Neuronal stem cell (in vitro differentiated cells): ENCODE measurements around the gene FNDC1.
A peak's percentile ranks its signal among the peaks of the same experiment; 100 is the strongest.

Source experiments
- DNase-seq: peaks from one replicate; pipeline ENCODE4 v3.0.0-alpha.2; 2013; ENCODE audit warnings: low spot score
- H2AFZ ChIP-seq: one replicate; pipeline ENCODE4 v1.6.1; 2013; ENCODE audit warnings: mild to moderate bottlenecking, low read length, inconsistent platforms
- H2AK5ac ChIP-seq: 2 replicates; pipeline ENCODE4 v1.6.1; 2013; ENCODE audit warnings: low read depth, mild to moderate bottlenecking, inconsistent platforms, low read length, moderate library complexity, mixed read lengths
- H2BK120ac ChIP-seq: 2 replicates; pipeline ENCODE4 v1.6.1; 2013; ENCODE audit warnings: low read depth, mild to moderate bottlenecking, inconsistent platforms, low read length, moderate library complexity, mixed read lengths
- H2BK12ac ChIP-seq: one replicate; pipeline ENCODE4 v1.6.1; 2013; ENCODE audit warnings: low read length, inconsistent platforms
- H2BK15ac ChIP-seq: 2 replicates; pipeline ENCODE4 v1.6.1; 2013; ENCODE audit warnings: mild to moderate bottlenecking, low read length, inconsistent platforms, mixed read lengths
- H2BK5ac ChIP-seq: one replicate; pipeline ENCODE4 v1.6.1; 2013; ENCODE audit warnings: inconsistent platforms, mild to moderate bottlenecking, low read length, moderate library complexity
- H3K14ac ChIP-seq: one replicate; pipeline ENCODE4 v1.6.1; 2013; ENCODE audit warnings: low read length, inconsistent platforms
- H3K18ac ChIP-seq: 2 replicates; pipeline ENCODE4 v1.6.1; 2013; ENCODE audit warnings: low read length, inconsistent platforms
- H3K23ac ChIP-seq: 2 replicates; pipeline ENCODE4 v1.6.1; 2013; ENCODE audit warnings: low read depth, mild to moderate bottlenecking, mixed read lengths, low read length, inconsistent platforms; ENCODE audit not compliant: poor library complexity
- H3K27ac ChIP-seq: replicated peaks from 3 replicates; pipeline ENCODE4 v1.5.1; 2013; ENCODE audit warnings: low read length, inconsistent platforms
- H3K27me3 ChIP-seq, 3 experiments: 2 replicates each; pipeline ENCODE4 v1.6.1; 2013; ENCODE audit warnings: low read length in 3 of 3, mild to moderate bottlenecking in 2 of 3, inconsistent platforms in 1 of 3, low read depth in 1 of 3, mixed read lengths in 1 of 3, moderate library complexity in 1 of 3; ENCODE audit not compliant: control insufficient read depth in 3 of 3, insufficient read depth in 3 of 3
- H3K36me3 ChIP-seq, 2 donors: replicated peaks in 1 of 2; 2 replicates each; pipeline ENCODE4 v1.6.1; 2013; ENCODE audit warnings: low read length in 2 of 2; ENCODE audit not compliant: control insufficient read depth in 2 of 2, insufficient read depth in 2 of 2
- H3K4ac ChIP-seq: 2 replicates; pipeline ENCODE4 v1.6.1; 2013; ENCODE audit warnings: inconsistent platforms, mild to moderate bottlenecking, low read length, moderate library complexity
- H3K4me1 ChIP-seq, 2 donors: 1 replicate in 1 of 2; 2 replicates in 1 of 2; pipeline ENCODE4 v1.6.1; 2013; ENCODE audit warnings: low read length in 2 of 2, low read depth in 1 of 2; ENCODE audit not compliant: control insufficient read depth in 2 of 2, insufficient read depth in 1 of 2
- H3K4me2 ChIP-seq: one replicate; pipeline ENCODE4 v1.6.1; 2013; ENCODE audit warnings: mild to moderate bottlenecking, low read length, inconsistent platforms; ENCODE audit not compliant: insufficient read depth, poor library complexity, severe bottlenecking
- H3K4me3 ChIP-seq, 2 donors: 2 replicates each; pipeline ENCODE4 v1.5.1; 2013; ENCODE audit warnings: low read length in 2 of 2, mild to moderate bottlenecking in 2 of 2, inconsistent platforms in 1 of 2, moderate library complexity in 1 of 2
- H3K79me1 ChIP-seq: one replicate; pipeline ENCODE4 v1.6.1; 2013; ENCODE audit warnings: low read depth, mild to moderate bottlenecking, inconsistent platforms, low read length, moderate library complexity
- H3K9ac ChIP-seq: one replicate; pipeline ENCODE4 v1.6.1; 2013; ENCODE audit warnings: mild to moderate bottlenecking, low read depth, low read length, inconsistent platforms; ENCODE audit not compliant: poor library complexity
- H3K9me3 ChIP-seq, 2 donors: replicated peaks in 1 of 2; 2 replicates each; pipeline versions ENCODE3 to v1.6.1; 2013; ENCODE audit warnings: low read length in 2 of 2, mild to moderate bottlenecking in 2 of 2, inconsistent platforms in 1 of 2, low read depth in 1 of 2, mixed read lengths in 1 of 2, moderate library complexity in 1 of 2; ENCODE audit not compliant: control insufficient read depth in 2 of 2, insufficient read depth in 1 of 2
- H4K8ac ChIP-seq: one replicate; pipeline ENCODE4 v1.6.1; 2013; ENCODE audit warnings: low read depth, mild to moderate bottlenecking, inconsistent platforms, low read length, moderate library complexity
- H4K91ac ChIP-seq: one replicate; pipeline ENCODE4 v1.6.1; 2013; ENCODE audit warnings: low read length, low read depth, mild to moderate bottlenecking, inconsistent platforms; ENCODE audit not compliant: poor library complexity
- WGBS, 2 donors: extraction: QIAGEN DNeasy Blood & Tissue Kit; methylation state at CpG; one replicate each; pipeline ENCODE4 v1.1.7; 2013; ENCODE audit warnings: missing lambda C conversion rate in 2 of 2, mixed read lengths in 1 of 2; ENCODE audit not compliant: insufficient read length in 2 of 2, insufficient replicate concordance in 1 of 2; ENCODE audit errors: extremely low coverage in 2 of 2; 5-methylcytosine and 5-hydroxymethylcytosine counted together

FNDC1 gene

DNA sequence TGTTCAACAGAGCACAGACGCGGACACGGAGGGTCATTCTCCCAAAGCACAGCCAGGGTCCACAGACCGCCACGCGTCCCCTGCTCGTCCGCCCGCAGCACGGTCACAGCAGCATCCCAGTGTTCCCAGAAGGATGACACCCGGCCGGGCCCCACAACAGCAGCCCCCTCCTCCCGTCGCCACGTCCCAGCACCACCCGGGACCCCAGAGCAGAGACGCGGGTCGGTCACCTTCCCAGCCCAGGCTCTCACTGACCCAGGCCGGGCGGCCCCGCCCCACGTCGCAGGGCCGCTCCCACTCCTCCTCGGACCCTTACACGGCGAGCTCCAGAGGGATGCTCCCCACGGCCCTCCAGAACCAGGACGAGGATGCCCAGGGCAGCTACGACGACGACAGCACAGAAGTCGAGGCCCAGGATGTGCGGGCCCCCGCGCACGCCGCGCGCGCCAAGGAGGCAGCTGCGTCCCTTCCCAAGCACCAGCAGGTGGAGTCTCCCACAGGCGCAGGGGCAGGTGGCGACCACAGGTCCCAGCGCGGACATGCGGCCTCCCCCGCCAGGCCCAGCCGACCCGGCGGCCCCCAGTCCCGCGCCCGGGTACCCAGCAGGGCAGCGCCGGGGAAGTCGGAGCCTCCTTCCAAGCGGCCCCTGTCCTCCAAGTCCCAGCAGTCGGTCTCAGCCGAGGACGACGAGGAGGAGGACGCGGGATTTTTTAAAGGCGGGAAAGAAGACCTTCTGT is 64.3 kb downstream of the FNDC1 start:
- no peak for DNase-seq
- Histone ChIP-seq H3K36me3 (no peaks in the 10 kb centered on the region), H2AFZ (peak overlapping the region; percentile 53), H3K79me1 (no peaks in the 10 kb centered on the region), H3K27me3 (peaks cover 3 to 48% (median 27%) of the 10 kb centered on the region in 3 experiments), H3K27ac (no peak overlapping the region), H4K8ac (peak overlapping the region; percentile 4), H4K91ac (no peak overlapping the region), H2BK5ac (peak overlapping the region; percentile 87), H3K4me1 (peaks cover 0 to 5% of the 10 kb centered on the region in 2 donors), H3K9ac (peak overlapping the region; percentile 79), H3K14ac (peak overlapping the region; percentile 94), H2BK120ac (peak overlapping the region; percentile 64), H3K4ac (no peak overlapping the region), H3K9me3 (no peaks in the 10 kb centered on the region), H2AK5ac (peak overlapping the region; percentile 3), H3K4me2 (peak overlapping the region; percentile 81), H2BK12ac (no peak overlapping the region), H3K23ac (no peak overlapping the region), H2BK15ac (peak overlapping the region; percentile 77), H3K4me3 (peak overlapping the region in 1 of 2 donors; percentile 77), H3K18ac (peak overlapping the region; percentile 83)
- no CpG with 5 or more reads among the region's 66 CpGs for WGBS, 2 donors

DNA sequence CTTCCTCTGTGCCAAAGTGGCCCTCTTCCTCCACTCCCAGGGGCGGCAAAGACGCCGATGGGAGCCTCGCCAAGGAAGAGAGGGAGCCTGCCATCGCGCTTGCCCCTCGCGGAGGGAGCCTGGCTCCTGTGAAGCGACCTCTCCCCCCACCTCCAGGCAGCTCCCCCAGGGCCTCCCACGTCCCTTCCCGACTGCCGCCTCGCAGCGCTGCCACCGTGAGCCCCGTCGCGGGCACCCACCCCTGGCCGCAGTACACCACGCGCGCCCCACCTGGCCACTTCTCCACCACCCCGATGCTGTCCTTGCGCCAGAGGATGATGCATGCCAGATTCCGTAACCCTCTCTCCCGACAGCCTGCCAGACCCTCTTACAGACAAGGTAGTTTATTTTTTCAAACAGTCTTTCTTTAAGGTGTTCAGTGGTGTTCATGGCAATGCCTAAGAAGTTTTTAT is 64.9 kb downstream of the FNDC1 start:
- no peak overlapping the region for H3K23ac ChIP-seq
- peak overlapping the region; percentile 81 for H3K4me2 ChIP-seq
- peak overlapping the region in 1 of 2 donors; percentile 77 for H3K4me3 ChIP-seq

DNA sequence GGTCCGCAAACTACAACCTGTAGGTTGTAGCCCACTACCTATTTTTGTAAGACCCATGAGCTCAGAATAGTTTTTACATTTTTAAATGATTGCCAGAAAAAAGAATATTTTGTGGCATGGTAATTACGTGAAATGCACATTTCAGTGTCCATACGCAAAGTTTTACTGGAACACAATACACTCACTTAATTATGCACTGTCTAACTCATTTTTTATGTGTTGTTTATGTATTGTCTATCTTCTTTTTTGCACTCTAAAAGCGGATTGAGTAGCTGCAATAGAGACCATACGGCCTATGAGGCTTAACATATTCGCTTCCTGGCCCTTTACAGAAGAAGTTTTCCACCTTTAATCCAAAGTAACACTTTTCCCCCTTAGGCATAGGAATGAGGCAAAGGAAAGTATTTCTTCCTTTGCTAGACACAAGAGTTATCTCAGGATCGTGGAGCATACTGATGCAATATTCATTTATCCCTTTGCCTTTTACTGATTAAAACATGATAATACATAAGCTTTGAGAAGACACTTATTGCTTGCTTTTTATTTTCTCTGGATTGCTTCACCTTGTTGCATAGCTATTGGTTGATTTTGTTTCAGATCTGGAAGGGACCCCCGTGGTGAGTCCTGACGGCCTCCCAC is 69.8 kb downstream of the FNDC1 start:
- Histone ChIP-seq H2AFZ (no peak overlapping the region), H2BK5ac (no peak overlapping the region), H3K18ac (no peak overlapping the region), H2BK15ac (no peak overlapping the region), H2BK120ac (no peak overlapping the region), H3K79me1 (no peaks in the 10 kb centered on the region), H3K4me2 (no peak overlapping the region), H3K4me1 (no peaks in the 10 kb centered on the region), H3K9me3 (no peaks in the 10 kb centered on the region), H4K91ac (no peak overlapping the region), H3K9ac (no peak overlapping the region), H2AK5ac (no peak overlapping the region), H3K36me3 (no peaks in the 10 kb centered on the region), H4K8ac (no peak overlapping the region), H3K27me3 (peaks cover 1 to 17% (median 12%) of the 10 kb centered on the region in 3 experiments), H3K4me3 (no peak overlapping the region), H3K27ac (no peak overlapping the region), H3K14ac (no peak overlapping the region), H2BK12ac (no peak overlapping the region), H3K4ac (no peak overlapping the region), H3K23ac (no peak overlapping the region)
- no peak for DNase-seq
- no CpG with 5 or more reads among the region's 9 CpGs for WGBS, 2 donors

More for the DNA sequence above, 64.9 kb downstream of the FNDC1 start:
- peaks cover 3 to 48% (median 27%) of the 10 kb centered on the region in 3 experiments for H3K27me3 ChIP-seq
- peak overlapping the region; percentile 39 for H3K14ac ChIP-seq
- H2BK15ac ChIP-seq = peak overlapping the region; percentile 77
- H2BK5ac ChIP-seq = peak overlapping the region; percentile 87
- peak overlapping the region; percentile 83 for H3K18ac ChIP-seq
- peak overlapping the region; percentile 53 for H2AFZ ChIP-seq
- H2BK120ac ChIP-seq = peak overlapping the region; percentile 64
- no peak overlapping the region for H3K4ac ChIP-seq
- no peaks in the 10 kb centered on the region for H3K9me3 ChIP-seq
- H4K91ac ChIP-seq = no peak overlapping the region
- peak overlapping the region; percentile 3 for H2AK5ac ChIP-seq
- no peak overlapping the region for H2BK12ac ChIP-seq
- H3K4me1 ChIP-seq = peaks cover 0 to 5% of the 10 kb centered on the region in 2 donors
- no peaks in the 10 kb centered on the region for H3K36me3 ChIP-seq
- WGBS, 2 donors = no CpG with 5 or more reads among the region's 26 CpGs
- no peaks in the 10 kb centered on the region for H3K79me1 ChIP-seq
- no peak overlapping the region for H4K8ac ChIP-seq
- no peak overlapping the region for H3K27ac ChIP-seq
- peak overlapping the region; percentile 68 for H3K9ac ChIP-seq
- DNase-seq = no peak

- WGBS, 2 donors = no CpG with 5 or more reads among the region's 3 CpGs
- no peak overlapping the region for H2AK5ac ChIP-seq
- no peaks in the 10 kb centered on the region for H3K27me3 ChIP-seq
These were observed 79.9 kb downstream of the FNDC1 start for GRCh38 chr6:159249128-159249527.

More at GRCh38 chr6:159249128-159249527, 79.9 kb downstream of the FNDC1 start:
- H2BK120ac ChIP-seq = no peak overlapping the region
- no peak overlapping the region for H2BK12ac ChIP-seq
- no peak overlapping the region for H3K18ac ChIP-seq
- no peak overlapping the region for H3K9ac ChIP-seq
- H3K36me3 ChIP-seq = no peaks in the 10 kb centered on the region
- H4K8ac ChIP-seq = no peak overlapping the region
- peaks cover 0 to 1% of the 10 kb centered on the region in 2 donors for H3K9me3 ChIP-seq
- H3K27ac ChIP-seq = no peak overlapping the region
- no peak overlapping the region for H2AFZ ChIP-seq
- peaks cover 2 to 3% of the 10 kb centered on the region in 2 donors for H3K4me1 ChIP-seq
- H3K23ac ChIP-seq = no peak overlapping the region
- no peak overlapping the region for H2BK5ac ChIP-seq
- H3K4me3 ChIP-seq = no peak overlapping the region
- no peak overlapping the region for H4K91ac ChIP-seq
- H3K4ac ChIP-seq = no peak overlapping the region
- DNase-seq = no peak
- no peak overlapping the region for H3K14ac ChIP-seq
- H2BK15ac ChIP-seq = no peak overlapping the region
- no peak overlapping the region for H3K4me2 ChIP-seq
- no peaks in the 10 kb centered on the region for H3K79me1 ChIP-seq
